Colonic mucosa (tissue), 4 donors: ENCODE measurements around the gene PLXNA4. TPM values are rescaled to one million over a fixed set of nuclear protein-coding genes. Genes with fewer than 3 reads are reported as not detected.

Source experiments
- DNase-seq: peaks from one replicate; pipeline ENCODE4 v3.0.0-alpha.2; 2020
- H3K27ac ChIP-seq: fragments of 200-600 bp; one replicate; pipeline ENCODE4 v1.8.0; 2021
- H3K27me3 ChIP-seq: fragments of 200-600 bp; one replicate; pipeline ENCODE4 v1.8.0; 2021
- H3K36me3 ChIP-seq: fragments of 200-600 bp; one replicate; pipeline ENCODE4 v1.8.0; 2021
- H3K4me1 ChIP-seq: fragments of 200-600 bp; one replicate; pipeline ENCODE4 v1.8.0; 2021; ENCODE audit warnings: mild to moderate bottlenecking
- H3K4me3 ChIP-seq: fragments of 200-600 bp; one replicate; pipeline ENCODE4 v1.8.0; 2021
- H3K9ac ChIP-seq, 2 donors: one replicate each; pipeline ENCODE4 v1.7.0; 2013; ENCODE audit warnings: control low read depth in 2 of 2, low read depth in 2 of 2, low read length in 2 of 2
- H3K9me3 ChIP-seq: fragments of 200-600 bp; one replicate; pipeline ENCODE4 v1.8.0; 2021
- CTCF ChIP-seq: fragments of 200-600 bp; IDR thresholded peaks from one replicate; pipeline ENCODE4 v1.8.0; 2022; ENCODE audit warnings: antibody characterized with exemption, mild to moderate bottlenecking
- intact Hi-C: fragments of 100-400 bp; cut with DNase I; formaldehyde crosslinking; loops from one replicate; pipeline ENCODE4 v1.14.1; 2022
- total RNA-seq, 2 donors: library from RNA; stranded (reverse); fragmentation: NEBNext Ultra II Directional in 1 of 2; extraction: Animal tissue kit (Norgen Biotek cat#: 25700) in 1 of 2; gene quantifications; one replicate each; pipeline ENCODE4 v1.2.1, GENCODE V29; 2021
- donor health status: healthy.
- donor health status: DM: no; HTN: no; CAD: no.
- donor health status: DM: no; HTN: no; CAD: no.

Gene PLXNA4
- total RNA-seq, 2 donors from 2014 or later, result 0.15 to 0.77 TPM

GRCh38 chr7:132082394-132082793, 493.9 kb downstream of the PLXNA4 start:
- no peaks in the 10 kb centered on the region for H3K36me3 ChIP-seq
- no peak overlapping the region for H3K4me3 ChIP-seq
- H3K27me3 ChIP-seq, result no peaks in the 10 kb centered on the region
- H3K4me1 ChIP-seq, result no peaks in the 10 kb centered on the region
- H3K27ac ChIP-seq, result no peak overlapping the region
- DNase-seq, result no peak
- no peaks in the 10 kb centered on the region for H3K9me3 ChIP-seq
- intact Hi-C loops, result no loop called here
- TF ChIP-seq CTCF, result no peak
- no peak overlapping the region for H3K9ac ChIP-seq

GRCh38 chr7:132081686-132082085, 494.6 kb downstream of the PLXNA4 start:
- no peak overlapping the region for H3K27ac ChIP-seq
- H3K9me3 ChIP-seq, result no peaks in the 10 kb centered on the region
- no peak for DNase-seq

GRCh38 chr7:132080967-132081668, 495.2 kb downstream of the PLXNA4 start:
- Histone ChIP-seq H3K4me3 (no peak overlapping the region), H3K27me3 (no peaks in the 10 kb centered on the region), H3K9me3 (no peaks in the 10 kb centered on the region), H3K36me3 (no peaks in the 10 kb centered on the region), H3K4me1 (no peaks in the 10 kb centered on the region), H3K27ac (no peak overlapping the region), H3K9ac (no peak overlapping the region)
- TF ChIP-seq CTCF, result no peak
- intact Hi-C loops, result no loop called here
- no peak for DNase-seq

More at GRCh38 chr7:132081686-132082085, 494.6 kb downstream of the PLXNA4 start:
- TF ChIP-seq CTCF, result no peak
- intact Hi-C loops, result no loop called here
- H3K4me1 ChIP-seq, result no peaks in the 10 kb centered on the region
- no peak overlapping the region for H3K4me3 ChIP-seq
- H3K36me3 ChIP-seq, result no peaks in the 10 kb centered on the region
- H3K9ac ChIP-seq, result no peak overlapping the region
- H3K27me3 ChIP-seq, result no peaks in the 10 kb centered on the region

- Histone ChIP-seq H3K27me3 (no peaks in the 10 kb centered on the region), H3K9ac (no peak overlapping the region), H3K4me3 (no peak overlapping the region), H3K4me1 (no peaks in the 10 kb centered on the region), H3K9me3 (no peaks in the 10 kb centered on the region), H3K36me3 (no peaks in the 10 kb centered on the region), H3K27ac (no peak overlapping the region)
- intact Hi-C loops, result no loop called here
- DNase-seq, result no peak
- no peak for TF ChIP-seq CTCF
Measured at GRCh38 chr7:132080467-132080866, 495.8 kb downstream of the PLXNA4 start.

GRCh38 chr7:132078891-132079735, 497.2 kb downstream of the PLXNA4 start:
- H3K4me1 ChIP-seq, result no peaks in the 10 kb centered on the region

More at GRCh38 chr7:132078891-132079735, 497.2 kb downstream of the PLXNA4 start:
- Histone ChIP-seq H3K9ac (no peak overlapping the region), H3K9me3 (no peaks in the 10 kb centered on the region), H3K36me3 (no peaks in the 10 kb centered on the region), H3K27me3 (no peaks in the 10 kb centered on the region), H3K27ac (no peak overlapping the region), H3K4me3 (no peak overlapping the region)
- TF ChIP-seq CTCF, result no peak
- DNase-seq, result no peak
- intact Hi-C loops, result no loop called here
